ENCODE data around the gene CLBA1. TPM values are rescaled to one million over a fixed set of nuclear protein-coding genes. Genes with fewer than 3 reads are reported as not detected.

Gene CLBA1
- polyA plus RNA-seq, 4 donors = 22.6 to 30.7 (median 25.1) TPM

DNA sequence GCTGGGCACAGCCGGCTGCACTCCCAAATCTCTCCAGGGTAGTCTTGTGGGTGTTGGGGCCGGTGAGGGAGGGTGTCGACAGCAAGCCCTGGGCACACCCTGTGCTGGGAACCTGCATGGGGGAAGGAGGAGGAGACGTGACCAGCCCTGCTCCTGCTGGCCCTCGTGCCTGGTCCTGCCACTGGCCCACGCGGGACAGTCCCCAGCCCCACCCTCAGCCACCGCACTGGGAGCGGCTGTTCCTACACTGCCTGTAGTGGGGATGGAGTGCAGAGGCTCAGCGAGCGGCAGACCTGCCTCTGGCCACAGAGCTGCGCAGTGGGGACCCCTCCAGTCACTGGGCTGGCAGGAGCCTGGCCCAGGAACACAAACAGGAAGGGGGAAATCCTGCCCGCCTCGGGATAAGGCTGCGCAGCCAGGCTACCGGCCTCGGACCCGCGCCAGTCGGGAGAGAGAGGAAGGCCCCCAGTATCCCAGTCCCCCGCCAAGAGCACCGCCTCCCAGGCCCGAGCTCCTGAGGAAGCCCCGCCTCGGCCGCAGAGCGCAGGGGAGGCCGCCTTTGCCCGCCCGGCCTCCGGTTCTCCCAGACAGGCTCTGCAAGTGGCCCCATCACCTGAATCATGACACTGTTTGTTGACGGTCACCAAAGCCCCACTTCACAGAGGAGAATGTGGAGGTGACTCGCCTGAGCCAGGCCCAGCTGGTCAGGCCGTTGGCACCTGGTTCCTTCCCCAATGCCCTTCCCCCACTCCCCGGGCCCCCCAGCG is 18.0 kb upstream of the CLBA1 start:
- no peak for DNase-seq (ENCODE audit: low read depth in 4 of 4, low spot score in 3 of 4)

DNA sequence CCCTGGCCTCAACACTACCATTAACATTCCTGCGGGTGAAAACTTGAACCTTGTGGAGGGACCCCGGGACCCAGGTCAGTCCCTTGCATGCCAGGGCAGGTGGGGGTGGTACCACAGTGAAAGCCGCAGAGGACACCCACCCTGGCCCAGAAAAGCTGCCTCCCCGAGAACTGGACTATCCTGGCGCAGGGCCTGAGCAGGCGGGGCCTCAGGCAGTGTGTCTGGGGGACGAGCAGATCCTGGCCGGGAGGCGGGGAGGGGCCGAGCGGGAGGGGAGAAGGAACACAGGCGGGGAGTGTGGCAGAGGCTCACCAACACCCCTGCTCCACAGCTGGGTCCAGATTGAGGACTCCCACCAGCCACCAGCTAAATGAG is 17.4 kb upstream of the CLBA1 start:
- DNase-seq (ENCODE audit: low read depth in 4 of 4, low spot score in 3 of 4) = no peak

GRCh38 chr14:104968541-104969401 is 16.8 kb upstream of the CLBA1 start:
- no peak for DNase-seq (ENCODE audit: low read depth in 4 of 4, low spot score in 3 of 4)

DNA sequence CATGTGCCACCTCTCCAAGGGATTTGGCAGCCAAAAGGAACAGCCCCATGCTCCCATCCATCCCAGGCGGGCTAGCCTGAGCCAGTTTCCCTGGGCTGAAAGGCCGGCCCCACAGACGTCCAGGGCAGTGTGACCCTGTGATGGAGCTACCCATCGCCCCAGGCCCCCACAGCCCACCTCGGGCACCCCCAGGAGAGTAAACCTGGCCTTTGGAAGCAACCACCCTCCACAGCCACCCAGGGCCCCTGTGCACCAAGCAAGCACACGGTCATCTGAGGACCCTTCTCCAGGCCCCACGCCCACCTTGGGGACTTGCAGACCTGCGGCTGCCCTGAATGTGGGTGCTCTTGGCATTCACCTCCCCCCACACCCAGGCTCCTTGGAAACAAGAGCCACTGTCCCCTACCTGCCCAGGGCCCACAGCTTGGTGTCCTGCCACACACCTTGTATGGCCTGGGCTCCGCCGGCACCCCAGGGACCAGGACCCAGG is 15.8 kb upstream of the CLBA1 start:
- DNase-seq (ENCODE audit: low read depth in 4 of 4, low spot score in 3 of 4) = no peak

DNA sequence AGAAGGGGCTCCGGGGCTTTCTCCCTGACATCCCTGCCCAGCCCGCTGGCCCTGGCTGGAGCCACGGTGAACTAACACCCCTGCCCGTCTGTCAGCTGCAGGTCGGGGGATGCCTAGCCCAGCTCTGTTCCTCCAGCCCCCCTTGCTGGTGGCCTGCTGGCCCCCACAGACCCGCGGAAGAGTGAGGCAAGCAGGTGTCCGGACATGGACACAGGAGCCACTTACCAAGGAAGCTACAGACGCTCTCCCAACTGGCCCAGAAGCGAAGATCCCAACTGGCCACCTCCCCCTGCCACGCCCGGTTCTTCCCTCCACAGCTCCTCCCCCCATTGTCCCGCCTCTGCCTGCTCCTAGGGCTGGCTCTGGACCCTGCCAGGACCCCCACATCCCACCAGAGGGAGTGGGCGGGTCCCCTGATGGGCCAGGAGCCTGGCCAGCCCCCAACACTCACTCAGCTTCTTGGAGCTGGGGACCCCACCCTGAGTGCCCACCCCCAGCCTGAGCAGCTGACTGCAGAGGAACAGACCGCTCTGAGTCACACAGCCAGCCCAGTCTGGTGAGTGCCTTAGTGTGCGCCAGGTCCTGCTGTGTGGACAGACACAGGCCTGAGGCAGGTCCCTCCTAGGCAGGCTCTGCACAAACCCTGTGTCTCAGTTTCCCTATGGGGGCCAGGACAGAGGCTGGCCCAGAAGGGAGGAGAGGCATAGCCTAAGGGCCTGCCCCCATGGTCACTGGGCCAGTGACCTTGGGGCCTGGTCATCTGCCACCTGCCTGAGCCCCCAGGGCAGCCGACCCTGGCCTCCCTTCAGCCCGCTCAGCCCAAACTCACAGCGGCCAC is 15.1 kb upstream of the CLBA1 start:
- no peak for DNase-seq (ENCODE audit: low read depth in 4 of 4, low spot score in 3 of 4)

DNA sequence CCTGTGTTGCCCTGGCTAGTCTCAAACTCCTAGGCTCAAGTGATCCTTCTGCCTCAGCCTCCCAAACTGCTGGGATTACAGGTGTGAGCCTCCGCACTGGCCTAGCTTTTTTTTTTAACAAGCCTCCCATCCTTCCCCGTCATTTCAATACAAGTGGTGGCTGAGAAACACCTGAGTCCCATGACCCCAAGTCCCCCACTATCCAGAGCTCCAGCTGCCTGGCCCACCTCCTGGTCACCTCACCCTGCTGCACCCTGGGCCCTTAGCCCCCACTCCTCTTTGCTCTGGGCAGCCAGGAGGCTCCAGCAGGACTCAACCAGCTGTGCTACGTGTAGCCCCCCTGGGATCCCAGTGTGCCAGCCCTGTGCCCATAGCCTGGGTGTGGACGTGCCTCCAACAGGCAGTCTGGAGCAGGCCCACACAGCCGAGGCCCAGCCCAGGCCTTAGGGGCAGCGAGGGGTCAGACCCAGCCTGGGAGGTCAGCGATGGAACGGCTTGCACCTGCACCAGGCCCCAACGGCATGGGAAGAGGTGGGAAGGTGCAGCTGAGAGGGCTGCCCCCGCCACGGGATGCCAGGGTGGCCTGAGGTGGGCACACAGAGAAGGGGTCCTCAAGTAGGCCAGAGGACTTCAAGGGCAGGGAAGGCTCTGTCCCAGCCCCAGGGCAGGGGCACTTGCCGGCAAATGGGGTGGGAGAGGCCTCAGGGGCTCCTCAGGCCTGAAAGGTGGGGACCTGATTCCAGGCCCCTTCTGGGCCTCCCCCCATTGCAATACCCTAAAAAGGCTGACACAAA is 13.9 kb upstream of the CLBA1 start:
- DNase-seq (ENCODE audit: low read depth in 4 of 4, low spot score in 3 of 4) = no peak

- no peak for DNase-seq (ENCODE audit: low read depth in 4 of 4, low spot score in 3 of 4)
Observed at GRCh38 chr14:104972301-104973134, 13.1 kb upstream of the CLBA1 start.

GRCh38 chr14:104973135-104973384 is 12.5 kb upstream of the CLBA1 start:
- no peak for DNase-seq (ENCODE audit: low read depth in 4 of 4, low spot score in 3 of 4)

- DNase-seq (ENCODE audit: low read depth in 4 of 4, low spot score in 3 of 4) = no peak
Observed at GRCh38 chr14:104973385-104974145, 12.0 kb upstream of the CLBA1 start.

DNA sequence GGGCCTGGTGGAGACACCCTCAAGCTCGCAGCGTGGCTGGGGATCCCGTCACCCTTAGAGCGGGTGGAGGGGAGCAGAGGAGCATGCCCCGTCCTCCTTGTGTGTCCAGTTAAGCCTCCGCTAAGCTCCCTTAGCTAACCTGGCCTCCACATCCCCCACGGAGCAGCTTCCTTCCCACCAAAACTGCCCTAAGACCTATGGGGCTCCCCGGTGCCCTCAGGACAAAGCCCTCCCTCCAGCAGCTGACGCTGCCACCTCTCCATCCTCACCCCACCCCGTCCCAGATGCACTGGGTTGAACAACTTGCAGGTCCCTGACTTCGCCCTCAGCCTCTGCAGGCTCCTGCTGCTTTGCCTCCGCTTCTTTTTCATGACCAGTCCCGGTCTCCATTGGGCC is 11.4 kb upstream of the CLBA1 start:
- DNase-seq (ENCODE audit: low read depth in 4 of 4, low spot score in 3 of 4) = no peak

- DNase-seq (ENCODE audit: low read depth in 4 of 4, low spot score in 3 of 4) = no peak
Observed at GRCh38 chr14:104974665-104975390, 10.8 kb upstream of the CLBA1 start.

- no peak for DNase-seq (ENCODE audit: low read depth in 4 of 4, low spot score in 3 of 4)
Observed at GRCh38 chr14:104975481-104976197, 9.9 kb upstream of the CLBA1 start.

DNA sequence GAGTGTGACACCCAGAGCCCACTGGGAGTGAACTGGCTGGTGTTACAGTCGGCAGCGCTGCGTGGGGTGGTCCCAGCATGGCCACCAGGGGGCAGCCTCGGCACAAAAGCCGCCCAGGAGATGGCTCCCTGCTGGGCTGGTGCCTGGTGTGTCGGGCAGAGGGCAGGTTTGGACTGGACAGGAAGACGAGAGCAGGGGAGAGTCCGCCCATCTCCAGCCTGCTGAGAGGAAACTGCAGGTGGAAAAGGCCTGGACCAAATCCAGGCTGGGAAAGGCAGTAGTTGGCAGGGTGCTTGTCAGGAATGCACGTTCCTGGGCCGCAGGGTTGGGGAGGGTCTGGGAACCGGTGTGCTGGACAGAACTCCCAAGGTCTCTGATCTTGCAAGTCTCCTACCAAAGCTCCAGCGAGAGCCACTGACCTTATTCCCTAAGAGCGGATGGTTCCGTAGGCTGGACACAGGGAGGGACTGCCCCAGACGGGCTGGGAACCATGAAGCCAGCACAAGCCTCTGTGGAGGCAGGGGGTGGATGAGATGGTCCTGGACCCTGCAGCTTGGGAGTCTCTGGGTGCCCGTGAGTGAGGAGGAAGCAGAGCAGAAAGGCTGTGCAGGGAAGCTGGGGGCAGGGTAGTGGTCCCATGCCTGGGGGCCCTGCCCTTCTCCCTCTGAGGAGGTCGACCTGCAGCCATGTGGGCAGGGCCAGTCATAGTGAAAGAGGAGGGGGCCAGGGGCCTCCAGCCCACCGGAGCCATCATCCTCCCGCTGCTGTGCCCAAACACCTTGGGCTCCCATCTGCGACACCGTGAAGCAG is 9.2 kb upstream of the CLBA1 start:
- no peak for DNase-seq (ENCODE audit: low read depth in 4 of 4, low spot score in 3 of 4)

- no peak for DNase-seq (ENCODE audit: low read depth in 4 of 4, low spot score in 3 of 4)
Observed at GRCh38 chr14:104977008-104977680, 8.4 kb upstream of the CLBA1 start.

DNA sequence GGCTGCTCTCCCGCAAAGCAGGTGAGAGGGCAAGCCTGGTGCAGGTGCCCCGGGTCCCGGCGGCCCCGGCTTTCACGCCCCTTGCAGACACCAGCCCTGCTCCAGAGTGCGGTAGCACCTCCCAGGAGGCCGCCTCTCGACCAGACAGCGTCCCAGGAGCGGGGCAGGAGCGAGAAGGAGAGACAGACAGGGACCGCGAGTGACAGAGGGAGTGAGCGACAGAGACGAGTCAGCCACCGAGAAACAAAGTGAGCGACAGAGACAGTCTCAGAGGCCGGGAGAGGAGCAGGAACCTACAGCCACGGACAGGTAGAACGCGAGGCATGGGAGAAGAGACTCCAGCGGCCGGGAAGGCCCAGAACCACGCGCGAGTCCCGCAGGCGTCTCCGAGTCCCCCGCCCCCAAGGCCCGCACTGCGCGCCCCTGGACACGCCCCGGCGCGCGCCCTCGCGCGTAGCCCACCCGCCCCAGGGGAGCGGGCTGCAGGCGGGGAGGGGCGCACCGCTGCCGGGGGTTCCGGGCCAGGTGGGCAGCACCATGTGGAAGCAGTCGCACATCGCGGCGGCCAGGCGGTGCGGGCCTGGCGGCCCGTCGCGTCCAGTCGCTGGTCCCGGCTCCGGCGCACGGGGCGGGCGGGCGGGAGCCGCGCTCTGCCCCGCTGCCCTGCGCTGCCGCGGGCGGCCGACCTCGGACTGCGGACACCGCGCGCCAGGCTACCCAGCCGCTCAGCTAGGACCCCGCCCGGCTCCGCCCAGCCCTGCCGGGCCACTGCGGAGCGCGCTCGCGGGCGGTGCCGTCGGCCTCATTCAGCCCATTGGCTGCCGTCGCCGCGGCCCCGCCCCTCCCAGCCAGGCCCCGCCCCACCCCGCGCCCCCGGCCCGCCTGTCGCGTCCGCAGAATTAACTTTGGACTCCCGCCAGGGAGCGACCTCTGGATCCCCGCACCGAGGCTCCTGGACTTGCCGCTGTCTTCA is 7.6 kb upstream of the CLBA1 start, which contains the start of gene AHNAK2:
TSS of gene AHNAK2 (minus strand) at position 694 of the 973 bp plus-strand sequence. CDS start at position 557, 137 bp downstream.
- DNase-seq (ENCODE audit: low read depth in 4 of 4, low spot score in 3 of 4) = no peak

Measured in right renal pelvis (tissue), 4 donors.